Endothelial cell of umbilical vein (primary cell): Measurements from ENCODE around the gene CCR9. TPM values are rescaled to one million over a fixed set of nuclear protein-coding genes. Genes with fewer than 3 reads are reported as not detected.

Experiments
- BruUV-seq: library from RNA; stranded (reverse); fragments of 400-500 nt; replicated peaks from 2 replicates; lab custom pipeline; 2021; lab: Mats Ljungman, UMichigan
- CTCF ChIA-PET: fragments of 300-600, 350-600 bp; sonication (Branson Sonifier 250); formaldehyde crosslinking; loops from one replicate; lab custom pipeline; 2021; ENCODE audit warnings: antibody characterized with exemption, inconsistent platforms; lab: Charles Lee
- POLR2A ChIA-PET: fragments of 300-600, 350-600 bp; sonication (Branson Sonifier 250); formaldehyde crosslinking; loops from one replicate; lab custom pipeline; 2021; ENCODE audit warnings: antibody characterized with exemption, inconsistent platforms; lab: Charles Lee
- DNase-seq: peaks from one replicate; pipeline ENCODE4 v3.0.0-alpha.2; 2011; ENCODE audit warnings: low read depth, low spot score
- FAIRE-seq: peaks from 2 replicates; lab custom pipeline; 2011; peaks lifted over from hg19 to GRCh38; lab: Jason Lieb, UNC
- H2AFZ ChIP-seq: 2 replicates; pipeline ENCODE4 v1.6.0; 2012; ENCODE audit warnings: low read depth, low read length, control low read depth, inconsistent platforms
- H3K27ac ChIP-seq: 2 replicates; pipeline ENCODE4 v1.5.1; 2011; ENCODE audit warnings: low read depth, mild to moderate bottlenecking, control low read depth, low read length, moderate library complexity; ENCODE audit not compliant: insufficient read depth
- H3K27me3 ChIP-seq, 2 experiments: 2 replicates each; pipeline versions ENCODE4 v1.6.0 to v1.6.1; 2011; ENCODE audit warnings: low read length in 2 of 2, mixed read lengths in 1 of 2; ENCODE audit not compliant: control insufficient read depth in 2 of 2, insufficient read depth in 2 of 2
- H3K36me3 ChIP-seq, 2 experiments: 2 replicates in 1 of 2; 3 replicates in 1 of 2; pipeline ENCODE4 v1.5.1; 2011; ENCODE audit warnings: low read length in 2 of 2, mild to moderate bottlenecking in 1 of 2, moderate library complexity in 1 of 2; ENCODE audit not compliant: control insufficient read depth in 2 of 2, insufficient read depth in 2 of 2; ENCODE audit errors: extremely low read depth in 1 of 2
- H3K4me1 ChIP-seq: 3 replicates; pipeline ENCODE4 v1.5.1; 2011; ENCODE audit warnings: mild to moderate bottlenecking, low read length; ENCODE audit not compliant: control insufficient read depth, insufficient read depth; ENCODE audit errors: extremely low read depth
- H3K4me2 ChIP-seq: 2 replicates; pipeline ENCODE4 v1.6.1; 2011; ENCODE audit warnings: low read length, control low read depth, mixed read lengths; ENCODE audit not compliant: insufficient read depth
- H3K4me3 ChIP-seq, 3 experiments: fragments of 200-600 bp in 1 of 3; sonication (generic), shearing (Covaris generic) in 1 of 3; replicated peaks in 1 of 3; 2 replicates each; pipeline ENCODE4 v1.5.1; 2011 to 2016; ENCODE audit warnings: control low read depth in 3 of 3, low read length in 3 of 3, mild to moderate bottlenecking in 2 of 3, inconsistent platforms in 1 of 3, low read depth in 1 of 3, moderate library complexity in 1 of 3; ENCODE audit not compliant: insufficient read depth in 1 of 3
- H3K79me2 ChIP-seq: 2 replicates; pipeline ENCODE4 v1.6.0; 2012; ENCODE audit warnings: low read length, inconsistent platforms; ENCODE audit not compliant: control insufficient read depth, insufficient read depth
- H3K9ac ChIP-seq: replicated peaks from 2 replicates; pipeline ENCODE3; 2011; ENCODE audit warnings: low read length, control low read depth; ENCODE audit not compliant: insufficient read depth; ENCODE audit errors: extremely low read depth
- H3K9me1 ChIP-seq: replicated peaks from 3 replicates; pipeline ENCODE4 v1.6.0; 2011; ENCODE audit warnings: mild to moderate bottlenecking, low read length; ENCODE audit not compliant: control insufficient read depth, insufficient read depth; ENCODE audit errors: extremely low read depth
- H3K9me3 ChIP-seq: replicated peaks from 2 replicates; pipeline ENCODE4 v1.5.1; 2012; ENCODE audit warnings: low read length, inconsistent platforms; ENCODE audit not compliant: control insufficient read depth, insufficient read depth
- H4K20me1 ChIP-seq: replicated peaks from 2 replicates; pipeline ENCODE3; 2011; ENCODE audit warnings: mild to moderate bottlenecking, low read length; ENCODE audit not compliant: control insufficient read depth, insufficient read depth; ENCODE audit errors: extremely low read depth
- EZH2 ChIP-seq: IDR thresholded peaks from 2 replicates; pipeline ENCODE4 v1.6.1; 2012; ENCODE audit warnings: borderline replicate concordance, low read depth, mild to moderate bottlenecking, moderate library complexity, low read length, inconsistent platforms; ENCODE audit not compliant: severe bottlenecking
- FOS ChIP-seq: IDR thresholded peaks from 2 replicates; pipeline ENCODE4 v1.6.1; 2011; ENCODE audit warnings: mild to moderate bottlenecking, low read length, moderate library complexity, borderline replicate concordance; ENCODE audit not compliant: insufficient read depth
- GATA2 ChIP-seq: IDR thresholded peaks from 2 replicates; pipeline ENCODE4 v1.7.0; 2011; ENCODE audit warnings: low read depth, mild to moderate bottlenecking, moderate library complexity, mixed read lengths, low read length; ENCODE audit not compliant: insufficient read length, insufficient read depth
- JUN ChIP-seq: IDR thresholded peaks from 2 replicates; pipeline ENCODE4 v1.6.1; 2011; ENCODE audit warnings: borderline replicate concordance, low read depth; ENCODE audit not compliant: insufficient read length, insufficient read depth
- MYC ChIP-seq: IDR thresholded peaks from one replicate; pipeline ENCODE4 v1.6.1; 2011; ENCODE audit warnings: mild to moderate bottlenecking, low read depth, low read length
- POLR2A ChIP-seq: IDR thresholded peaks from 2 replicates; pipeline ENCODE4 v1.6.1; 2012; ENCODE audit warnings: low read depth, mild to moderate bottlenecking, control low read depth, low read length
- POLR2AphosphoS5 ChIP-seq: IDR thresholded peaks from 2 replicates; pipeline ENCODE4 v1.6.1; 2012; ENCODE audit warnings: low read depth, mild to moderate bottlenecking, control low read depth, low read length, moderate library complexity; ENCODE audit not compliant: insufficient read depth
- dilution Hi-C: fragments of 300-500 bp; cut with MboI; formaldehyde crosslinking; loops from one replicate; pipeline ENCODE4 v1.15.0; 2019; ENCODE audit warnings: low sequenced_read_pairs; ENCODE audit not compliant: extremely low pct_ligation_motif_present
- intact Hi-C: fragments of 100-400 bp; cut with micrococcal nuclease; formaldehyde crosslinking; loops from one replicate; pipeline ENCODE4 v1.10.0; 2022
- polyA plus RNA-seq, 4 experiments: library from polyadenylated mRNA; depleted of rRNA in 3 of 4; stranded (reverse) in 3 of 4; unstranded in 1 of 4; fragments of >200 nt; gene quantifications; 2 replicates each; pipeline versions ENCODE4 v1.2.1 to v1.2.3, GENCODE V29; 2011 to 2012; ENCODE audit warnings: missing spikeins in 1 of 4
- total RNA-seq: library from RNA; stranded (reverse); gene quantifications from 2 replicates; pipeline ENCODE4 v1.2.3, GENCODE V29; 2021
- TF ChIP-seq, protein P1 (sequence below): IDR thresholded peaks from 2 replicates; pipeline ENCODE4 v1.6.1; 2011; ENCODE audit not compliant: insufficient read depth, insufficient read length
- TF ChIP-seq, protein P2 (sequence below), 2 donors: IDR thresholded peaks; 1 replicate in 1 of 2; 2 replicates in 1 of 2; pipeline ENCODE4 v1.5.1; 2011; ENCODE audit warnings: low read length in 2 of 2, mild to moderate bottlenecking in 2 of 2, moderate library complexity in 2 of 2, control low read depth in 1 of 2, inconsistent platforms in 1 of 2, low read depth in 1 of 2; ENCODE audit not compliant: insufficient read depth in 1 of 2; ENCODE audit errors: extremely low read depth in 1 of 2

Gene CCR9
- total and polyA plus RNA-seq, 2 donors (not counting 3 experiments of a cell fraction or from before 2014, with no cell fraction given), result not detected

DNA sequence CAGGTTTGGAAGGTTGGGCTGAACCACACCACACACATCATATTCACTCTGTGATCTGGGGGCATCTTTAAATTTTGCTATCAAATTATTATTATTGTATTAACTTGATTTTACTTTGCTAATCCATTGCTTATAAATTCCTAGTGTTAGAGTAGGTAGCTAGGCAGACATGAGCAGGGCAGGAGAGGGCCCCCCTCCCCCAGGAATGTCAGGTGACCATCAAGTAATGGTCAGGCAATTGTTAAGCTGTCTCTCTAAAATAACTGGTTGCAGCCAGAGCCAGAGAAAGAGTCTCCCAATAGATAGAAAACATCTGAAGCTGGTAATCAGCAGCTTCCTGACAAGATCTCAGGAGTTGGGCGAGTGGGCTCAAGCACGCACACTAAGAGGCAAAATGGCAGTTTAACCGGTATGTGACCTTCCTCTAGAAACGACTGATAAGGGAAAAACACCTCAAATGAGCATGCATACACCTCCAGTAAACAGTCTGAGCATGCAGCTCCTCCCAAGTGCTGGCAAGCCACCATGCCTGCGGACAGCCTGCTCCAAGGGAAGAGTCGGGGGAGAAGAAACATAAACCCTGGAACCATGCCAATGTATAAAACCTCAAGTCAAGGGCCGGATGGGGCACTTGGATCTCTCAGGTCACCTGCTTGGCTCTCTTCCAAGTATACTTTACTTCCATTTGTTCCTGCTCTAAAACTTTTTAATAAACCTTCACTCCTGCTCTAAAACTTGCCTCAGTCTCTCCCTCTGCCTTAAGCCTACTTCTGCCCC is 53.8 kb downstream of the CCR9 start:
- no peak for FAIRE-seq
- TF ChIP-seq, protein P1, sequence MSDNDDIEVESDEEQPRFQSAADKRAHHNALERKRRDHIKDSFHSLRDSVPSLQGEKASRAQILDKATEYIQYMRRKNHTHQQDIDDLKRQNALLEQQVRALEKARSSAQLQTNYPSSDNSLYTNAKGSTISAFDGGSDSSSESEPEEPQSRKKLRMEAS, result no peak
- TF ChIP-seq JUN (no peak), POLR2A (no peak), POLR2AphosphoS5 (no peak), MYC (no peak), FOS (no peak), EZH2 (no peak), GATA2 (no peak)
- TF ChIP-seq, protein P2, sequence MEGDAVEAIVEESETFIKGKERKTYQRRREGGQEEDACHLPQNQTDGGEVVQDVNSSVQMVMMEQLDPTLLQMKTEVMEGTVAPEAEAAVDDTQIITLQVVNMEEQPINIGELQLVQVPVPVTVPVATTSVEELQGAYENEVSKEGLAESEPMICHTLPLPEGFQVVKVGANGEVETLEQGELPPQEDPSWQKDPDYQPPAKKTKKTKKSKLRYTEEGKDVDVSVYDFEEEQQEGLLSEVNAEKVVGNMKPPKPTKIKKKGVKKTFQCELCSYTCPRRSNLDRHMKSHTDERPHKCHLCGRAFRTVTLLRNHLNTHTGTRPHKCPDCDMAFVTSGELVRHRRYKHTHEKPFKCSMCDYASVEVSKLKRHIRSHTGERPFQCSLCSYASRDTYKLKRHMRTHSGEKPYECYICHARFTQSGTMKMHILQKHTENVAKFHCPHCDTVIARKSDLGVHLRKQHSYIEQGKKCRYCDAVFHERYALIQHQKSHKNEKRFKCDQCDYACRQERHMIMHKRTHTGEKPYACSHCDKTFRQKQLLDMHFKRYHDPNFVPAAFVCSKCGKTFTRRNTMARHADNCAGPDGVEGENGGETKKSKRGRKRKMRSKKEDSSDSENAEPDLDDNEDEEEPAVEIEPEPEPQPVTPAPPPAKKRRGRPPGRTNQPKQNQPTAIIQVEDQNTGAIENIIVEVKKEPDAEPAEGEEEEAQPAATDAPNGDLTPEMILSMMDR (IDR thresholded peaks at IDR 0.05; ENCODE audit: extremely low read depth in 1 of 2, insufficient read depth in 1 of 2, low read depth in 1 of 2, low read length in 2 of 2), result no peak
- H3K9me3 ChIP-seq, result no peaks in the 10 kb centered on the region
- H3K79me2 ChIP-seq, result no peaks in the 10 kb centered on the region
- CTCF ChIA-PET, result interaction anchor here (0.9 to 5.0 kb wide), 10 partner anchors 11 to 487 kb away, joined by 3 to 212 read pairs (median 12); no protein-coding TSS in a partner anchor
- no peaks in the 10 kb centered on the region for H3K27me3 ChIP-seq
- no peaks in the 10 kb centered on the region for H3K9me1 ChIP-seq
- H3K9ac ChIP-seq, result no peak overlapping the region
- no TSS peak for BruUV-seq
- no peak for DNase-seq
- peaks cover 0 to 3% of the 10 kb centered on the region in 2 experiments for H3K36me3 ChIP-seq
- no peak overlapping the region for H2AFZ ChIP-seq
- H3K4me3 ChIP-seq, result no peak overlapping the region
- H3K4me1 ChIP-seq, result no peaks in the 10 kb centered on the region
- dilution Hi-C loops (no loop called here), intact Hi-C loops (no loop called here)
- H3K4me2 ChIP-seq, result no peak overlapping the region
- H4K20me1 ChIP-seq, result no peaks in the 10 kb centered on the region
- POLR2A ChIA-PET, result no interaction called here
- H3K27ac ChIP-seq, result no peak overlapping the region
